GM18951 (cell line): Measurements from ENCODE around the gene TRAPPC2.
"Not testable (repeated sequence)": the region's sequence is repeated elsewhere in the genome, so short reads cannot be mapped to it uniquely, and the experiment has no call there.

Experiments used
- POLR2A ChIP-seq: IDR thresholded peaks from 4 replicates; pipeline ENCODE4 v1.6.1; 2011; ENCODE audit warnings: mild to moderate bottlenecking; ENCODE audit not compliant: insufficient read length, insufficient read depth; ENCODE audit errors: extremely low read depth
- in situ Hi-C: fragments of 300-500 bp; cut with MboI; formaldehyde crosslinking; loops from one replicate; pipeline ENCODE4 v1.12.0; 2022; ENCODE audit warnings: low sequenced_read_pairs, mixed read lengths, inconsistent platforms; ENCODE audit not compliant: unreplicated experiment

Gene TRAPPC2

DNA sequence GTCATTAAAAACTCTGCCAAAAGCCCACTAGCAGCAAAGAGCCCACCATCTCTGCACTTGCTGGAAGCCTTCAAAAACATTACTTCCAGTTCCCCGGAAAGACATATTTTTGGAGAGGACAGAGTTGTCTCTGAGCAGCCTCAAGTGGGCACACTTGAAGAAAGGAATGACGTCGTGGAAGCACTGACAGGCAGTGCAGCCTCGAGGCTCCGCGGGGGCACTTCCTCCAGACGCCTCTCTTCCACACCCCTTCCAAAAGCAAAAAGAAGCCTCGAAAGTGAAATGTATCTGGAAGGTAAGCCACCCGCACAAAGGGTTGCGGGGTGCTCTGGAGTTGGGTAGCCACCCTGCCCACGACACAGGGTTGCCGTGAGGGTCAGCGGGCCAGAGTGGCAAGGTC is 26.0 kb upstream of the TRAPPC2 start:
- TF ChIP-seq POLR2A = no peak
- in situ Hi-C loops = loop anchor here (10.0 kb wide), 1 partner anchor 264 kb away; the partner anchor contains the start of gene GEMIN8

DNA sequence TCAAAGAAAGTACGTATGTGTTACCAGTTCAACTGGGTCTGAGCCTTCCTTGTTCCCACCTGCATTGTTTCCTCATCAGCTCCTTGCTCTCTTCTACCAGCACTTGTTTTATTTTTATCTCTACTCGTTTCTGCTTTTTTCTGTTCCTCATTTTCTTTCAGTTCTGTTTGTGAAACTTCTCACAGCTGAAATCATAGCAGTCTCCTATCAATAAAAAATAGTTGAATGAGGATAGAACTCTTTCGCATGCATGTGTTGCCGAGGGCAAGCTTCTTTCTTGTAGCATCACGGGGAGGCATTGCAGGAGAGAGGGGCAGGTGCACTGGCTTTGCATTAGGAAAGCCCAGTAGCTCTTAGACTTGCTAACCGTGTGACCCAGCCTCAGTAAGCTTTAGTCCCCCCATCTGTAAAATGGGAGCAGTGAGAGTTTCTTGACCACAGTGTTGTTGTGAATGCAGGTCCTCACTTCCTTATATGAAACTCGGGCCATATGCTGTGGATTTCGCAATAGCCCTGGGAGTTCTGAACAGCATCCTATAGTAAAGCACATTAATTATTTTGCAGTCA is 24.8 kb upstream of the TRAPPC2 start:
- no peak for TF ChIP-seq POLR2A
- in situ Hi-C loops = no loop called here

DNA sequence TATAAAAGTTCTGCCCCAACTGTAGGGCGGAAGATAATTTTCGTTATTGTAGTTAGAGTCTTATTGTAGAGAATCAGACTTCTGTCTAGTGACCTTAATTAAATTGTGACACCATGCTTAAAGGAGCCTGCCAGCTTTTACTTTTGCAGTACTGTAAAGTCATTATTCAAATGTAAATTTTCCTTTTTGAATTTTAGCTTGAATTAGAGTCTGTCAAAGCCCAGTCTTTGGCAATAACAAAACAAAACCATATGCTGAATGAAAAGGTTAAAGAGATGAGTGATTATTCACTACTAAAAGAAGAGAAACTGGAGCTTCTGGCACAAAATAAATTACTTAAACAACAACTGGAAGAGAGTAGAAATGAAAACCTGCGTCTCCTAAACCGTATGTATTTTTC is 22.0 kb upstream of the TRAPPC2 start:
- in situ Hi-C loops = no loop called here

DNA sequence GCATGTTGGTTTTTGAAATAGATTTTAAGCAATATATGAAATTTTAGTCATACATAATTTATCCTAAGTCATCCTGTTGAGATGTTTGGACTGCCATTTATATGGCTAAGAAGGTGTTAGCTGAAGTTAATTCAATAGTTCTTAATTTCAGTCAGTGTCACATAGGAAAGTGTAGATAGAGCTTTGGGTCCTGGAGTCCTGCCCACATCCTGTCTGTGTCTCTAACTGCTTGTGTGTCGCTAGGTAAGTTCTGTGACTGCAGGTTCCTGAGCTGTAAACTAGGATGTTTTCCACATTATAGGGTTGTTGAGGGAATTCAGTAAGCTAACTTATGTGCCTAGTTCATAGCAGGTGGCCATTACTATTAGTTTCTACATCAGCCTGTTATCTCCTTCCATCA is 20.8 kb upstream of the TRAPPC2 start:
- no peak for TF ChIP-seq POLR2A
- in situ Hi-C loops = no loop called here

More for the DNA sequence above, 22.0 kb upstream of the TRAPPC2 start:
- no peak for TF ChIP-seq POLR2A

DNA sequence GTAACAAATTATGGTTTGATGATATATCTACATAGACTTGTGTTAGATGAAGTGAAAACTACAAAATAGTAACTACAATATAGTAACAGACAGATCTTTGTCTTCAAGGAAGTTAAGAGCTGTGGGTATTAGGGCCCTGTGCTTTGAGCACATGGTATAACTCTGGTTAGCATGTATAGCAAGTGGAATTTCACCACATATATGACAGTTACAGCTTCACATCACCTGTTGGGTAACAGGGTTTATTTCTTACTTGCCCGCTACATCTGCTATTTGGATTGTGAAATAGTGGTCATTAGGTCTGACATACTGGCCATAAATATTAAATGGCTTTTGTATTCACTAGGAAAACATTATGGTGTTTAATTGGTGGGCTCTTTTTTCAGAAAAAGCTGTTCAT is 20.3 kb upstream of the TRAPPC2 start:
- in situ Hi-C loops = no loop called here
- no peak for TF ChIP-seq POLR2A

DNA sequence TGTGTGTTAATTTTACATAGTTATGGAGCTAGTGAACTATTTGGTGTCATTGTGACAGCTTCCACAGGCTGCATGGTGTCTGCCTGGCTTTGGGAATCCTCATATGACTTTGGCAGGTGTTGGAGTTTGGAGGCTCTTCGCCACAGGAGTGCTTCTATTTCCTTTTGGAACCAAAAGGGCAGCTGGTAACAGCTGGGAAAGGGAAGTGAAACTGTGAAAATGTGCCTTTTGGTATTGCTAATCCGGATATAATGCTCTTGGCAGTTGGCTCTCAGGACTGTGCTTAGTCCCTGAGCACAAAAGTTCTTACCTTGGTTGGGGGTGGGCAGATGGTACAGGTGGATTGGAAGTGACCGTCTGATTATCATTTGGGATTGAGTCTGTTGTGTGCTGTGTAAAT is 18.2 kb upstream of the TRAPPC2 start:
- TF ChIP-seq POLR2A = no peak
- in situ Hi-C loops = no loop called here

DNA sequence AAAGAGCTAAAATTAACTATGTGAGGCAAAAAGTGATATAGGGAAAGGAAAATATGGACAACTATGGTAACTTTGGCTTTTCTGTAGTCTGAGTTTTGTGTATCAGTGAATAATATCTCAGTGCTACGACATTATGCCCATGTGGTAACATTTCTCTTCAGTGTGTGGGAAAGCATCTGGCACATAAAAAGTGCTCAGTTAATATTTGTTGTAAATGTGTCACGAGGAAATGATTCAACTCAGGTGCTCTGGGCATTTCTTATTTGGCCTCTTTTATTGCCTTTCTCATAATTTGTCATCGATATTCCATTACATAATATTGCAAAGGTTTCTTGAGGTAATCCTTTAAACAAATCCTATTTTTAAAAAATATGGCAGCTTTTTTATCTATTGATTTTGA is 17.7 kb upstream of the TRAPPC2 start:
- in situ Hi-C loops = no loop called here
- no peak for TF ChIP-seq POLR2A

DNA sequence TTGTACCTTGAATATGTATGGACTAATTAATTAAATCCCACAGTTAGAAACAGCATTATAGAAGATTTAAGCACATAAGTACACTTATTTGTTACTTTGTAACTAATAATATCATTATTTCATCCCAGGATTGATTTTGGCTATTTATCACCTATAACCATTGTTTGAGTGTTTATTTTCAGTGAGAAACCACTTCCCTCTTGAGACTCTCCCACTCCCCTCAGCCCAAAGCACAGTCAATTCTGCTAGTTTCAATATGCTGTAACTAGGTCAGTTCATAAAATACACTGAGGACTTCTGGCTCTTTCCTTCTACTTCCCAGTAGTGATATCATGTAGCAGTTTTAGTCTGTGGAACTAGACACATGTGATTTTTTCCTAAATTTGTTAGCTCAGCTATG is 16.4 kb upstream of the TRAPPC2 start:
- no peak for TF ChIP-seq POLR2A
- in situ Hi-C loops = no loop called here

DNA sequence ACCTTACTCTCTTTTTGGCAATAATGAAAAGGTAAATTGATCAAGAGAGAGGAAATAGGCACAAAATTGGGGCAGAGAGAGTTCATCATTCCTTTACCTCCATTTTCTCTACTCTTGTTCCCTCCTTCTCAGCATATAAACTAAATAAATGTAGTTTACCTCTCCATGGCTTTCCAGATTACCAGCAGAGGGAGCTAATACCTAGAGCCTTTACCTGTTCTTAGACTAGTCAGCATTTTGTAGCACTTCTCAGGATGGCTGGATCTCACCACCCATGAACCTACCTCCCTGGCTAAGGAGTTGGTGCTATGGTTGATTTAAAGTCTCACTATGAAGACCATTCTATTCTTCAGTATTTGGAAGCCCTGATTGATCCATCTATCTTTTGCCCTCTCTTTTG is 15.8 kb upstream of the TRAPPC2 start:
- in situ Hi-C loops = no loop called here

DNA sequence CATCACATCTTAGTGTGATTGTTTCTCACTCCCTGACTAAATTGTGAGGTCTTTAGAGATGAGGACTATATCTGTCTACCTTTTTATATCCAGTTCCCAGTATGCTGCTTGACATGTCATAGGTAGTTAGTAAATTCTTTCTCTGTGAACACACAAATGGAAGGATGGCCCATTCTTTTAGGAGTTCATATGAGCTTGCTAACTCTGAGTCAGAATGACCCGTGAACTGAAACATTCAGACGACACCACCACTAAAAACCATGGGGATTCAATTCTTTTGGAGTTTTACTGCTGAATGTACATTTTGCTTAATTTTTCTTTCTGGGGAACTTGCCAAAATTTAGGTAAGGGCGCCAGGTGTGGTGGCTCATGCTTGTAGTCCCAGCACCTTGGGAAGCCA is 14.1 kb upstream of the TRAPPC2 start:
- no peak for TF ChIP-seq POLR2A
- in situ Hi-C loops = loop anchor here (5.0 kb wide), 1 partner anchor 86 kb away; no protein-coding TSS in a partner anchor

More for the DNA sequence above, 15.8 kb upstream of the TRAPPC2 start:
- no peak for TF ChIP-seq POLR2A

DNA sequence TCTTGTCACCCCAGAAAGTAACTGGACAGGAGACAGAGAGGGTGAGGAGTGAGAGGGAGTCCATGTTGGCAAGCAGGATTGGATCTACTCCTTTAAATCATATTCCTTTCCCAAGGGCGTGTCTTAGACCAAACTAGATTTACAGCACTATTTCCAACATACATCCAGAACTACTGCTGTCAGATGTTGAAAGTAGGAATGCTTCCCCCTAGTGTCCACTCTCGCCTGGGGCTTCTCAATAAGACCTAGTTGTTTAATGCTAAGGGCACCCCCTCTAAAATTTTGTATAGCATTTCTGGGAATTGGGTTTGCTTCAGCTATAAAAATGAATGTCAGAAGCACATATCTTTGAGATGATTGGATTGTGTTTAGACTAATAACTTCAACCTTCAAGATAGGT is 13.4 kb upstream of the TRAPPC2 start:
- no peak for TF ChIP-seq POLR2A
- in situ Hi-C loops = loop anchor here (5.0 kb wide), 1 partner anchor 86 kb away; no protein-coding TSS in a partner anchor

DNA sequence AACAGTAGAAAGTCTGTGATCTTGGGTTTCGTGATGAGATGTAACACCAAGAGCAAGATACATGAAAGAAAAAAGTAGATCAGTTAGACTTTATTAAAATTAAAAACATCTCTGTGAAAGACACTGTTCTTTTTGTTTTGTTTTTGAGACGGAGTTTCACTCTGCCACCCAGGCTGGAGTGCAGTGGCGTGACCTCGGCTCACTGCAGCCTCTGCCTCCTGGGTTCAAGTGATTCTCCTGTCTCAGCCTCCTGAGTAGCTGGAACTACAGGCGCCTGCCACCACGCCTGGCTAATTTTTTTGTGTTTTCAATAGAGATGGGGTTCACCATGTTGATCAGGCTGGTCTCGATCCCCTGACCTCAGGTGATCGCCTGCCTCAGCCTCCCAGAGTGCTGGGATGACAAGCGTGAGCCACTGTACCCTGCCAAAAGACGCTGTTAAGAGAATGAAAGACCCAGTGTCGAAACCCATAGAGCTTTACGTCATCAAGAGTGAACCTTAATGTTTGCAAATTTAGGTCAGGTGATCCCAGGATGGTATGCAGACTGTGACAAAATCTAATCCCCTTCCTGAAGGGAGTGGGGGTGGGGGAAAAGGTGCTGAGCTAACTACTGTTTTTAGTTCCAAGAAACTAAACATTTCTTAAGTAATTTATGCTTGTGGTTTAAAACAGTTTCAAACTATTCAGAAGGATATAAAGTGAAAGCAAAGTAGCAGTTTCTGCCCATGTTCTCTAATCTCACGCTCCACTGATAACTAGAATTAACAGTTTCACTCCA is 8.2 kb upstream of the TRAPPC2 start:
- TF ChIP-seq POLR2A = no peak
- in situ Hi-C loops = no loop called here

DNA sequence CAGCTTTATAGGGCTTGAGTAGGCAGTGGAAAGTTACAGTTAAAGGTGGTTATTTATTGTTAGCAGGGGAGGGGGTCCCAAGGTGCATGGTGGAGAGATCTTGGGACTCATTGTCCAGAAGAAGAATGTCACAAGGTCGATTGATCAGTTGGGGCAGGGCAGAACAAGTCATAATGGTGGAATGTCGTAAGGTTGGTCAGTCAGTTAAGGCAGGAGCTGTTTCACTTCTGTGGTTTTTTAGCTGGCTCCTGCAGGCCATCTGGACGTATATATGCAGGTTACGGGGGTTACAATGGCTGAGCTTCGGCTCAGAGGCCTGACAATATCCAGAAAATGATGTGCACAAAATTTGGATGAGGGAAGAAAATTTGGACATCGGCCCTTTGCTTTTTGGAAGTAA is 7.3 kb upstream of the TRAPPC2 start:
- in situ Hi-C loops = no loop called here
- TF ChIP-seq POLR2A = no peak

DNA sequence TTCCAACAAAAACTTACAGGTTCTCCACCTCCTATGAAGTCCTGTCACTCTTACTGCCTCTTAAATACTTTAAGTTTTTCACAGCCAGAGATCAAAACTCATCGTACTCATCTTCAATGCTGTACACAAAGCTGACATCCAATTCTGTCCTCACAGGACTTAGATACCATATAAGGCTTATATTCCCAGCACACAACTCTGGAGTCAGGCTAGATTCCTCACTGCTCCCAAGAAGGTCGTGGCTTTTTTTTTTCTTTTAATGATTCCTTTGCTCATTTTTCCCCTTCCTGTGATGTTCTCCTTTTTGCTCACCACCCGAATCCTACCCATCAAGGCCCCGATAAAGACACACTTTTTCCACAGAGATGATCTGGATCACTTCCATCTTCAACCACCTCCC is 914 bp downstream of the TRAPPC2 start:
- no peak for TF ChIP-seq POLR2A
- in situ Hi-C loops = no loop called here

DNA sequence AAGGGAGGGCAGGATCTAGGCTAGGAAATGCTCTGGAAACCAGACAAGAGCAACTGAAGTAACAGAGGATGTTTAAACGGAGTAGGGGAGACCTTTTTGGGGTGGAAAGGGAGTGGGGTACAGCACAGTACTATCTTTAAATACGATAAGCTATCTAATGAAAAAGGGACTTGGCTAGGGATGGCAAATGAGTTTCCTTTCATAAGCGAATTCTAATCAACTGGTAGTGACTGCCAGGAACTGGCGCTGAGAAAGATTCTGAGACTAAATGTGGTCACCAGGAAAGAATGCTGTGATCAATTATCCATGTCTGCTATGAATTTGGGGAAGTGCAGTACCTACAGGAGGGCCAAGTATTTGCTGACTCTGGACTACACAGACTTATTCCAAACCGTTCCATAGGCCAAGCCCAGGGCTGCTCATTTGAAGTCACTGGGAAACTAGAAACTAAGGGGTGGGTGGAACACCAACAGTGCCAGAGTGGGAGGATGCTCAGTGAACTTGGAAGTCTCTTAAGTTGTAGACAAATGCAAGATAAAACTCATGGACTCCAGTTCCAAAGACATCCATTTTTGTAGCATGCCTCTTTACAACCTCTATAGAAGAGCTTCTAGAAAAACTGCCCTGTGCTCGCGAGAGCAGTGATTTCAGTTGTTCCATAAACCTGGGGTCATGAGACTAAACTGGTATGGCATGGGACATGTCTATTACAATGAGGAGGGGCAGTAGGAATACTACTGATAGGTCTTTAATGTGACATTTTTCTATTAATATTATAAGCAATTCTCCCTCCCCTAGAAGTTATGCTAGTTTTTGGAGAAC is 2.0 kb downstream of the TRAPPC2 start:
- in situ Hi-C loops = no loop called here

DNA sequence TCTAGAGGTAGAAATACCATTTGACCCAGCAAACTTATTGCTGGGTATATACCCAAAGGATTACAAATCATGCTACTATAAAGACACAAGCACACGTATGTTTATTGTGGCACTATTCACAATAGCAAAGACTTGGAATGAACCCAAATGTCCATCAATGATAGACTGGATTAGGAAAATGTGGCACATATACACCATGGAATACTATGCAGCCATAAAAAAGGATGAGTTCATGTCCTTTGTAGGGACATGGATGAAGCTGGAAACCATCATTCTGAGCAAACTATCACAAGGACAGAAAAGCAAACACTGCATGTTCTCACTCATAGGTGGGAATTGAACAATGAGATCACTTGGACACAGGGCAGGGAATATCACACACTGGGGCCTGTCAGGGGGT is 3.9 kb downstream of the TRAPPC2 start:
- in situ Hi-C loops = not testable (repeated sequence)

More for the DNA sequence above, 2.0 kb downstream of the TRAPPC2 start:
- no peak for TF ChIP-seq POLR2A

DNA sequence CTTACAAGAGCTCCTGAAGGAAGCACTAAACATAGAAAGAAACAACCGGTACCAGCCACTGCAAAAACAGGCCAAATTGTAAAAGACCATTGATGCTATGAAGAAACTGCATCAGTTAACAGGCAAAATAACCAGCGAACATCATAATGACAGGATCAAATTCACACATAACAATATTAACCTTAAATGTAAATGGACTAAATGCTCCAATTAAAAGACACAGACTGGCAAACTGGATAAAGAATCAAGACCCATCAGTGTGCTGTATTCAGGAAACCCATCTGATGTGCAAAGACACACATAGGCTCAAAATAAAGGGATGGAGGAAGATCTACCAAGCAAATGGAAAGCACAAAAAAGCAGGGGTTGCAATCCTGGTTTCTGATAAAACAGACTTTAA is 7.8 kb downstream of the TRAPPC2 start:
- in situ Hi-C loops = not testable (repeated sequence)

DNA sequence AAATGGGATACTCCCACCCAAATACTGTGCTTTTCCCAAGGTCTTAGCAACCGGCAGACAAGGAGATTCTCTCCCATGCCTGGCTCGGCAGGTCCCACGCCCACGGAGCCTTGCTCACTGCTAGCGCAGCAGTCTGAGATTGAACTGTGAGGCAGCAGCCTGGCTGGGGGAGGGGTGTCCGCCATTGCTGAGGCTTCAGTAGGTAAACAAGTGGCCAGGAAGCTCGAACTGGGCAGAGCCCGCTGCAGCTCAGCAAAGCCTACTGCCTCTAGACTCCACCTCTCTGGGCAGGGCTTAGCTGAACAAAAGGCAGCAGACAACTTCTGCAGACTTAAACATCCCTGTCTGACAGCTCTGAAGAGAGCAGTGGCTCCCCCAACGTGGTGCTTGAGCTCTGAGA is 9.5 kb downstream of the TRAPPC2 start:
- in situ Hi-C loops = not testable (repeated sequence)
